ENCODE results near the gene PRKG1.
A peak's percentile ranks its signal among the peaks of the same experiment; 100 is the strongest.
"Not testable (repeated sequence)": the region's sequence is repeated elsewhere in the genome, so short reads cannot be mapped to it uniquely, and the experiment has no call there.

The PRKG1 gene

GRCh38 chr10:52187521-52188258 lies 1113.4 kb downstream of the PRKG1 start:
- DNase-seq = no peak

- DNase-seq = no peak
Observed at GRCh38 chr10:52191049-52191448, 1116.8 kb downstream of the PRKG1 start.

GRCh38 chr10:52194191-52194590 lies 1119.9 kb downstream of the PRKG1 start:
- DNase-seq = no peak

- DNase-seq = no peak
Observed at GRCh38 chr10:52194716-52195115, 1120.4 kb downstream of the PRKG1 start.

- DNase-seq = no peak
Observed at GRCh38 chr10:52197098-52197497, 1122.8 kb downstream of the PRKG1 start.

- DNase-seq = no peak
Observed at GRCh38 chr10:52198540-52198939, 1124.3 kb downstream of the PRKG1 start.

- DNase-seq = not testable (repeated sequence)
Observed at GRCh38 chr10:52204906-52205305, 1130.6 kb downstream of the PRKG1 start.

- no peak for DNase-seq
Observed at GRCh38 chr10:52208365-52208764, 1134.1 kb downstream of the PRKG1 start.

GRCh38 chr10:52210161-52210560 lies 1135.9 kb downstream of the PRKG1 start:
- DNase-seq = no peak

GRCh38 chr10:52212062-52212461 lies 1137.8 kb downstream of the PRKG1 start:
- DNase-seq = no peak

- no peak for DNase-seq
Observed at GRCh38 chr10:52212802-52213201, 1138.5 kb downstream of the PRKG1 start.

- no peak for DNase-seq
Observed at GRCh38 chr10:52213321-52213752, 1139.0 kb downstream of the PRKG1 start.

GRCh38 chr10:52215745-52216361 lies 1141.6 kb downstream of the PRKG1 start:
- DNase-seq = peak in 20 of 56 donors; percentile 1 to 64 (median 7)

GRCh38 chr10:52216852-52217251 lies 1142.6 kb downstream of the PRKG1 start:
- peak in 4 of 56 donors; percentile 8 to 16 (median 12) for DNase-seq

GRCh38 chr10:52217531-52217930 lies 1143.2 kb downstream of the PRKG1 start:
- DNase-seq = no peak

- no peak for DNase-seq
Observed at GRCh38 chr10:52220947-52221346, 1146.7 kb downstream of the PRKG1 start.

GRCh38 chr10:52221923-52222322 lies 1147.6 kb downstream of the PRKG1 start:
- DNase-seq = no peak

GRCh38 chr10:52226197-52226847 lies 1152.0 kb downstream of the PRKG1 start:
- DNase-seq = no peak

GRCh38 chr10:52228556-52228955 lies 1154.3 kb downstream of the PRKG1 start:
- no peak for DNase-seq

- no peak for DNase-seq
Observed at GRCh38 chr10:52229291-52229931, 1155.1 kb downstream of the PRKG1 start.

- DNase-seq = no peak
Observed at GRCh38 chr10:52232561-52233350, 1158.5 kb downstream of the PRKG1 start.

All from amygdala (tissue), 56 donors.